CD4-positive, alpha-beta T cell (primary cell): ENCODE data around the gene VPS37D. TPM values are rescaled to one million over a fixed set of nuclear protein-coding genes. Genes with fewer than 3 reads are reported as not detected.

Source experiments
- ATAC-seq: fragments of 200-7000 bp; cut with Tn5 transposase; one replicate; pipeline ENCODE4 v1.10.0; 2022; ENCODE audit warnings: mild to moderate bottlenecking; ENCODE audit not compliant: poor library complexity
- CTCF ChIA-PET: fragments of 350-600 bp; sonication (Branson Sonifier 250); formaldehyde crosslinking; loops from one replicate; lab custom pipeline; 2021; ENCODE audit warnings: antibody characterized with exemption, inconsistent platforms; lab: Charles Lee
- POLR2A ChIA-PET: fragments of 350-600 bp; sonication (Branson Sonifier 250); formaldehyde crosslinking; loops from one replicate; lab custom pipeline; 2021; ENCODE audit warnings: antibody characterized with exemption, inconsistent platforms; lab: Charles Lee
- DNase-seq, 14 experiments: peaks; one replicate each; pipeline ENCODE4 v3.0.0-alpha.2; 2013 to 2020; ENCODE audit warnings: mixed read lengths in 2 of 14
- H3K27ac ChIP-seq, 2 donors: one replicate each; pipeline versions ENCODE4 v1.5.1 to v1.7.0; 2013; ENCODE audit warnings: low read length in 2 of 2, low read depth in 1 of 2, mild to moderate bottlenecking in 1 of 2
- H3K27me3 ChIP-seq, 2 experiments: 1 replicate in 1 of 2; 2 replicates in 1 of 2; pipeline versions ENCODE4 v1.6.1 to v1.7.0; 2013; ENCODE audit warnings: low read length in 2 of 2, control low read depth in 1 of 2, mild to moderate bottlenecking in 1 of 2, moderate library complexity in 1 of 2; ENCODE audit not compliant: insufficient read depth in 2 of 2, control insufficient read depth in 1 of 2
- H3K36me3 ChIP-seq: one replicate; pipeline ENCODE4 v1.6.1; 2013; ENCODE audit warnings: low read length, control low read depth; ENCODE audit not compliant: insufficient read depth
- H3K4me1 ChIP-seq: one replicate; pipeline ENCODE4 v1.6.1; 2013; ENCODE audit warnings: low read length, control low read depth; ENCODE audit not compliant: insufficient read depth
- H3K4me3 ChIP-seq: one replicate; pipeline ENCODE4 v1.5.1; 2013; ENCODE audit warnings: mild to moderate bottlenecking, low read length, moderate library complexity
- H3K9me3 ChIP-seq, 2 experiments: 1 replicate in 1 of 2; 2 replicates in 1 of 2; pipeline versions ENCODE4 v1.6.1 to v1.7.0; 2013; ENCODE audit warnings: low read length in 2 of 2, mild to moderate bottlenecking in 2 of 2, control low read depth in 1 of 2, moderate library complexity in 1 of 2; ENCODE audit not compliant: control insufficient read depth in 1 of 2, insufficient read depth in 1 of 2
- H3K27ac Mint-ChIP-seq: one replicate; pipeline ENCODE4 v1.8.0; 2020; ENCODE audit warnings: mixed read lengths
- H3K27me3 Mint-ChIP-seq: one replicate; pipeline ENCODE4 v1.8.0; 2021; ENCODE audit warnings: mixed read lengths
- H3K36me3 Mint-ChIP-seq: one replicate; pipeline ENCODE4 v1.8.0; 2021; ENCODE audit warnings: low read depth, mixed read lengths
- H3K4me1 Mint-ChIP-seq: one replicate; pipeline ENCODE4 v1.8.0; 2021; ENCODE audit warnings: low read depth, mixed read lengths
- H3K4me3 Mint-ChIP-seq: one replicate; pipeline ENCODE4 v1.8.0; 2020; ENCODE audit warnings: mild to moderate bottlenecking, mixed read lengths
- H3K9me3 Mint-ChIP-seq: one replicate; pipeline ENCODE4 v1.8.0; 2020; ENCODE audit warnings: mixed read lengths
- intact Hi-C, 2 experiments: fragments of 100-400 bp; cut with DNase I in 1 of 2; cut with micrococcal nuclease in 1 of 2; formaldehyde crosslinking; loops; one replicate each; pipeline versions ENCODE4 v1.15.1 to v1.9.0; 2023 to 2025; cut with DNase I, micrococcal nuclease
- total RNA-seq, 174 experiments: library from RNA in 2 of 174; stranded (reverse) in 2 of 174; gene quantifications; one replicate each; pipeline ENCODE4 v1.2.3 and lab custom pipeline; 2021 to 2026
- TF ChIP-seq, protein P1 (sequence below): fragments of 200-600 bp; IDR thresholded peaks from one replicate; pipeline ENCODE4 v1.8.0; 2022; ENCODE audit warnings: antibody characterized with exemption, mild to moderate bottlenecking

VPS37D gene
- total RNA-seq, 2 experiments from 2014 or later = 0.81 to 0.96 TPM

- H3K27ac Mint-ChIP-seq = no peak overlapping the region
- no peaks in the 10 kb centered on the region for H3K36me3 Mint-ChIP-seq
- Histone ChIP-seq H3K36me3 (no peaks in the 10 kb centered on the region), H3K9me3 (no peaks in the 10 kb centered on the region), H3K4me3 (no peak overlapping the region), H3K27ac (no peak overlapping the region), H3K4me1 (no peaks in the 10 kb centered on the region), H3K27me3 (peaks cover 11 to 18% of the 10 kb centered on the region in 2 experiments)
- POLR2A ChIA-PET = no interaction called here
- DNase-seq (no peak), ATAC-seq (no peak)
- H3K9me3 Mint-ChIP-seq = no peaks in the 10 kb centered on the region
- no peak overlapping the region for H3K4me3 Mint-ChIP-seq
- peaks cover 63% of the 10 kb centered on the region for H3K27me3 Mint-ChIP-seq
- H3K4me1 Mint-ChIP-seq = no peaks in the 10 kb centered on the region
- intact Hi-C loops = no loop called here
- CTCF ChIA-PET = no interaction called here
- TF ChIP-seq, protein P1, sequence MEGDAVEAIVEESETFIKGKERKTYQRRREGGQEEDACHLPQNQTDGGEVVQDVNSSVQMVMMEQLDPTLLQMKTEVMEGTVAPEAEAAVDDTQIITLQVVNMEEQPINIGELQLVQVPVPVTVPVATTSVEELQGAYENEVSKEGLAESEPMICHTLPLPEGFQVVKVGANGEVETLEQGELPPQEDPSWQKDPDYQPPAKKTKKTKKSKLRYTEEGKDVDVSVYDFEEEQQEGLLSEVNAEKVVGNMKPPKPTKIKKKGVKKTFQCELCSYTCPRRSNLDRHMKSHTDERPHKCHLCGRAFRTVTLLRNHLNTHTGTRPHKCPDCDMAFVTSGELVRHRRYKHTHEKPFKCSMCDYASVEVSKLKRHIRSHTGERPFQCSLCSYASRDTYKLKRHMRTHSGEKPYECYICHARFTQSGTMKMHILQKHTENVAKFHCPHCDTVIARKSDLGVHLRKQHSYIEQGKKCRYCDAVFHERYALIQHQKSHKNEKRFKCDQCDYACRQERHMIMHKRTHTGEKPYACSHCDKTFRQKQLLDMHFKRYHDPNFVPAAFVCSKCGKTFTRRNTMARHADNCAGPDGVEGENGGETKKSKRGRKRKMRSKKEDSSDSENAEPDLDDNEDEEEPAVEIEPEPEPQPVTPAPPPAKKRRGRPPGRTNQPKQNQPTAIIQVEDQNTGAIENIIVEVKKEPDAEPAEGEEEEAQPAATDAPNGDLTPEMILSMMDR = no peak
These were observed 34.3 kb upstream of the VPS37D start for GRCh38 chr7:73633323-73633722.

GRCh38 chr7:73633844-73634243, 33.8 kb upstream of the VPS37D start:
- H3K4me1 ChIP-seq = no peaks in the 10 kb centered on the region
- TF ChIP-seq, protein P1 = no peak
- Mint-ChIP-seq H3K36me3 (no peaks in the 10 kb centered on the region), H3K4me1 (no peaks in the 10 kb centered on the region), H3K4me3 (no peak overlapping the region), H3K27ac (no peak overlapping the region), H3K27me3 (peaks cover 58% of the 10 kb centered on the region), H3K9me3 (no peaks in the 10 kb centered on the region)
- ChIA-PET CTCF (no interaction called here), POLR2A (no interaction called here)
- H3K36me3 ChIP-seq = no peaks in the 10 kb centered on the region
- no peak overlapping the region for H3K4me3 ChIP-seq
- no peak overlapping the region for H3K27ac ChIP-seq
- DNase-seq = no peak
- peaks cover 7 to 16% of the 10 kb centered on the region in 2 experiments for H3K27me3 ChIP-seq
- H3K9me3 ChIP-seq = no peaks in the 10 kb centered on the region
- intact Hi-C loops = no loop called here
- no peak for ATAC-seq

DNA sequence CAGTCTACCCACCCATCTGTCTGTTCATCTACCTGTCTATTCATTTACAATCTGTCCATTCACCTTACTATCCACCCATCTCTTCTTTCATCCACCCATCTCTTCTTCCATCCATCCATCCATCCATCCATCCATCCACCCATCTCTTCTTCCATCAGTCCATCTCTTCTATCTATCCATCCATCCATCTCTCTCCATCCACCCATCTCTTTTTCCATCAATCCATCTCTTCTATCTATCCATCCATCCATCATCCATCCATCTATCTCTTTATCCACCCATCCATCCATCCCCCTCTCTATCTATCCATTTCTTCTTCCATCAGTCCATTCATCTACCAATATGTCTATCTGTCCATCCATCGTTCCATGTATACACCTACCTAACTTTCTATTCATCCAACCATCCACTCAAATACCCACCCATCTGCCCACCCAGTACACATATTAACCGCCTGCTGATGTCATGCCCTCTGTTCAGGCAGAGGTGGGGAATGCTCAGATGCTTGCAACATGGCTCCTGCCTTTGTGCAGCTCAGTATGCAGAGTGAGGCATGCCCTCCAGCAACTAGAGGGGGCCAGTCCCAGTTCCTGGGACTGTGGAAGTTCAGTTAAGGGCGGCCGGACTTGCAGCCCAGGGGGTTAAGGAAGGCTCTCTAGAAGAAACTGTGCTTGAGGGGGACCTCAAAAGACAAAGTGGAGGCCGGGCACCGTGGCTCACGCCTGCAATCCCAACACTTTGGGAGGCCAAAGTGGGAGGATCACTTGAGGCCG, 32.0 kb upstream of the VPS37D start:
- H3K9me3 ChIP-seq = peaks cover 0 to 4% of the 10 kb centered on the region in 2 experiments
- intact Hi-C loops = no loop called here
- ATAC-seq = no peak
- peaks cover 7 to 14% of the 10 kb centered on the region in 2 experiments for H3K27me3 ChIP-seq
- Mint-ChIP-seq H3K27me3 (peaks cover 46% of the 10 kb centered on the region), H3K27ac (no peak overlapping the region), H3K4me3 (no peak overlapping the region), H3K9me3 (no peaks in the 10 kb centered on the region), H3K4me1 (no peaks in the 10 kb centered on the region), H3K36me3 (no peaks in the 10 kb centered on the region)
- no peak overlapping the region for H3K4me3 ChIP-seq
- H3K36me3 ChIP-seq = no peaks in the 10 kb centered on the region
- no peak overlapping the region for H3K27ac ChIP-seq
- no peak for DNase-seq
- CTCF ChIA-PET = no interaction called here
- TF ChIP-seq, protein P1 = no peak
- no peaks in the 10 kb centered on the region for H3K4me1 ChIP-seq
- POLR2A ChIA-PET = no interaction called here
